HEK293 (cell line): ENCODE data around the gene GREM2.

Experiments used
- CTCF ChIP-seq: fragments of 450-650 bp; formaldehyde crosslinking; IDR thresholded peaks from 2 replicates; pipeline ENCODE4 v1.5.1; 2016; ENCODE audit warnings: missing biosample characterization, missing genetic modification characterization
- YY1 ChIP-seq: fragments of 450-650 bp; formaldehyde crosslinking; IDR thresholded peaks from 2 replicates; pipeline ENCODE4 v1.5.1; 2018; ENCODE audit warnings: missing biosample characterization, missing genetic modification characterization
- ZBTB10 ChIP-seq: fragments of 450-650 bp; formaldehyde crosslinking; IDR thresholded peaks from 2 replicates; pipeline ENCODE4 v1.5.1; 2016; ENCODE audit warnings: missing biosample characterization, missing genetic modification characterization
- ZBTB11 ChIP-seq: fragments of 450-650 bp; formaldehyde crosslinking; conservative IDR thresholded peaks from 2 replicates; pipeline ENCODE4 v1.5.1; 2016; ENCODE audit warnings: low read depth, missing biosample characterization, missing genetic modification characterization
- ZNF24 ChIP-seq: fragments of 450-650 bp; formaldehyde crosslinking; IDR thresholded peaks from 2 replicates; pipeline ENCODE4 v1.5.1; 2016; ENCODE audit warnings: missing biosample characterization, missing genetic modification characterization
- ZNF292 ChIP-seq: fragments of 450-650 bp; formaldehyde crosslinking; IDR thresholded peaks from 2 replicates; pipeline ENCODE4 v1.5.1; 2016; ENCODE audit warnings: low read depth, missing biosample characterization, missing genetic modification characterization, borderline replicate concordance
- ZNF350 ChIP-seq: fragments of 450-650 bp; formaldehyde crosslinking; IDR thresholded peaks from 2 replicates; pipeline ENCODE4 v1.5.0; 2017; ENCODE audit warnings: missing biosample characterization, mild to moderate bottlenecking, missing genetic modification characterization
- ZNF426 ChIP-seq: fragments of 450-650 bp; formaldehyde crosslinking; IDR thresholded peaks from 2 replicates; pipeline ENCODE4 v1.5.1; 2017; ENCODE audit warnings: missing biosample characterization, missing genetic modification characterization, mild to moderate bottlenecking, inconsistent platforms, moderate library complexity
- ZNF558 ChIP-seq: fragments of 450-650 bp; formaldehyde crosslinking; IDR thresholded peaks from 2 replicates; pipeline ENCODE4 v1.5.1; 2016; ENCODE audit warnings: missing biosample characterization, missing genetic modification characterization
- ZNF629 ChIP-seq: fragments of 450-650 bp; formaldehyde crosslinking; IDR thresholded peaks from 2 replicates; pipeline ENCODE4 v1.5.1; 2017; ENCODE audit warnings: missing biosample characterization, missing genetic modification characterization
- ZSCAN18 ChIP-seq: fragments of 450-650 bp; formaldehyde crosslinking; IDR thresholded peaks from 2 replicates; pipeline ENCODE4 v1.5.1; 2016; ENCODE audit warnings: missing biosample characterization, missing genetic modification characterization
- ZSCAN4 ChIP-seq: fragments of 450-650 bp; formaldehyde crosslinking; IDR thresholded peaks from 2 replicates; pipeline ENCODE4 v1.5.1; 2017; ENCODE audit warnings: missing biosample characterization, missing genetic modification characterization

- no peak for TF ChIP-seq CTCF (tag by site-specific recombination)
- no peak for TF ChIP-seq ZBTB10
- TF ChIP-seq ZSCAN18 (tag by site-specific recombination), result no peak
- TF ChIP-seq YY1 (tag by site-specific recombination), result no peak
- TF ChIP-seq ZNF292 (tag by site-specific recombination), result no peak
- TF ChIP-seq ZNF24 (tag by site-specific recombination), result no peak
- TF ChIP-seq ZSCAN4 (tag by site-specific recombination), result no peak
- TF ChIP-seq ZNF426, result no peak
- TF ChIP-seq ZBTB11 (tag by site-specific recombination), result no peak
- no peak for TF ChIP-seq ZNF350 (tag by site-specific recombination)
- no peak for TF ChIP-seq ZNF558 (tag by site-specific recombination)
- TF ChIP-seq ZNF629, result no peak
These were observed 149.7 kb downstream of the GREM2 start for GRCh38 chr1:240462277-240462676.
